GM12892 (cell line): ENCODE measurements around the gene ATP8A1.

Experiments used
- POLR2A ChIP-seq: IDR thresholded peaks from 2 replicates; pipeline ENCODE4 v1.6.1; 2011; ENCODE audit warnings: low read depth, low read length, control low read depth
- TAF1 ChIP-seq: IDR thresholded peaks from 2 replicates; pipeline ENCODE4 v1.6.1; 2011; ENCODE audit warnings: low read depth, mild to moderate bottlenecking, control low read depth, low read length, borderline replicate concordance

DNA sequence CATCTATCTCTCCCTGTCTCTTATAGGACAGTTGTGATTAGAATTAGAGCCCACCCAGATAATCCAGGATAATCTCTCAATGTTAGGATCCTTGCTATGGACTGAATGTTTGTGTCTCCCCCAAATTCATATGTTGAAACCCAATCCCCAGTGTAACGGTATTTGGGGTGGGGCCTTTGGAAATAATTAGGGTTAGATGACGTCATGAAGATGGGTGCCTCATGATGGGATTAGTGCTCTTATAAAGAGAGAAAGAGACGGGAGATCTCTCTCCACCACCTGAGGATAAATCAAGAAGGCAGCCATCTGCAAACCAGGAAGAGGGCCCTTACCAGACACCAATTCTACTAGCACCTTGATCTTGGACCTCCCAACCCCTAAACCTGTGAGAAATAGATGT, 293.3 kb downstream of the ATP8A1 start:
- TF ChIP-seq POLR2A (no peak), TAF1 (no peak)
